HepG2 (cell line): ENCODE results near the gene SPATA12. TPM values are rescaled to one million over a fixed set of nuclear protein-coding genes. Genes with fewer than 3 reads are reported as not detected.

ENCODE experiments used
- ATAC-seq: fragments of 200-7000 bp; cut with Tn5 transposase; 3 replicates; pipeline ENCODE4 v1.9.1; 2020; ENCODE audit warnings: mild to moderate bottlenecking, moderate library complexity
- BruUV-seq: library from RNA; stranded (reverse); fragments of 400-500 nt; replicated peaks from 2 replicates; lab custom pipeline; 2021; lab: Mats Ljungman, UMichigan
- CTCF ChIA-PET: fragments of 300-600 bp; formaldehyde crosslinking; extraction: SDS; loops from one replicate; lab custom pipeline; 2021; ENCODE audit warnings: low total read pairs, inconsistent platforms, low intra/inter-chr PET ratio; lab: Yijun Ruan, JAX
- POLR2A ChIA-PET: fragments of 350-600 bp; sonication (Branson Sonifier 250); formaldehyde crosslinking; loops from one replicate; lab custom pipeline; 2020; ENCODE audit warnings: antibody characterized with exemption, inconsistent platforms; lab: Yijun Ruan, JAX
- DNase-seq: peaks from one replicate; pipeline ENCODE4 v3.0.0-alpha.2; 2015; ENCODE audit warnings: low spot score
- FAIRE-seq: peaks from 3 replicates; lab custom pipeline; 2011; peaks lifted over from hg19 to GRCh38; lab: Jason Lieb, UNC
- H2AFZ ChIP-seq: one replicate; pipeline ENCODE4 v1.6.1; 2011; ENCODE audit warnings: low read length, inconsistent platforms
- H3K27ac ChIP-seq: fragments of 300-600 bp; 3 replicates; pipeline ENCODE4 v1.8.0; 2011; ENCODE audit warnings: mixed run types, mild to moderate bottlenecking, mixed read lengths, low read length, inconsistent platforms; ENCODE audit not compliant: insufficient read depth; ENCODE audit errors: extremely low read length
- H3K27me3 ChIP-seq, 2 experiments: fragments of 200-600 bp in 1 of 2; 2 replicates in 1 of 2; 3 replicates in 1 of 2; pipeline versions ENCODE4 v1.6.0 to v1.8.0; 2011; ENCODE audit warnings: low read length in 2 of 2, mild to moderate bottlenecking in 2 of 2, moderate library complexity in 2 of 2, inconsistent platforms in 1 of 2; ENCODE audit not compliant: insufficient read depth in 2 of 2, control insufficient read depth in 1 of 2
- H3K36me3 ChIP-seq, 2 experiments: fragments of 200-600 bp in 1 of 2; replicated peaks in 1 of 2; 2 replicates in 1 of 2; 3 replicates in 1 of 2; pipeline versions ENCODE4 v1.5.1 to v1.8.0; 2011; ENCODE audit warnings: low read length in 2 of 2, inconsistent platforms in 1 of 2; ENCODE audit not compliant: insufficient read depth in 2 of 2, control insufficient read depth in 1 of 2
- H3K4me1 ChIP-seq: 2 replicates; pipeline ENCODE4 v1.5.1; 2012; ENCODE audit warnings: low read length, inconsistent platforms; ENCODE audit not compliant: insufficient read depth
- H3K4me2 ChIP-seq: 2 replicates; pipeline ENCODE4 v1.6.0; 2011; ENCODE audit warnings: low read depth, low read length, inconsistent platforms
- H3K4me3 ChIP-seq, 3 experiments: fragments of 200-600 bp in 1 of 3; sonication (generic), shearing (Covaris generic) in 1 of 3; replicated peaks in 1 of 3; 2 replicates each; pipeline ENCODE4 v1.5.1; 2011 to 2016; ENCODE audit warnings: low read length in 3 of 3, inconsistent platforms in 2 of 3, low read depth in 2 of 3, mild to moderate bottlenecking in 2 of 3, control low read depth in 1 of 3, mixed read lengths in 1 of 3; ENCODE audit not compliant: insufficient read depth in 1 of 3
- H3K79me2 ChIP-seq: one replicate; pipeline ENCODE4 v1.6.1; 2011; ENCODE audit warnings: low read length, inconsistent platforms; ENCODE audit not compliant: insufficient read depth
- H3K9ac ChIP-seq: 2 replicates; pipeline ENCODE4 v1.6.0; 2011; ENCODE audit warnings: mild to moderate bottlenecking, low read depth, low read length, inconsistent platforms; ENCODE audit not compliant: insufficient read depth
- H3K9me3 ChIP-seq: 2 replicates; pipeline ENCODE4 v1.5.1; 2012; ENCODE audit warnings: mild to moderate bottlenecking, low read length
- H4K20me1 ChIP-seq: 2 replicates; pipeline ENCODE4 v1.6.0; 2011; ENCODE audit warnings: inconsistent platforms, mild to moderate bottlenecking, low read length, moderate library complexity; ENCODE audit not compliant: insufficient read depth
- PCBP1 ChIP-seq: fragments of 200-400 bp; formaldehyde crosslinking; IDR thresholded peaks from 2 replicates; pipeline ENCODE4 v1.6.1; 2017; ENCODE audit warnings: mild to moderate bottlenecking, low read depth, low read length, borderline replicate concordance
- ZNF275 ChIP-seq: sonication (generic); formaldehyde crosslinking; IDR thresholded peaks from 2 replicates; pipeline ENCODE4 v1.8.0; 2022; ENCODE audit warnings: missing genetic modification reagents, mild to moderate bottlenecking, inconsistent platforms, borderline replicate concordance
- WGBS: methylation state at CpG from one replicate; pipeline ENCODE4 v1.1.6; 2017; ENCODE audit warnings: low lambda C conversion rate; 5-methylcytosine and 5-hydroxymethylcytosine counted together
- in situ Hi-C: cut with HindIII; loops from 2 replicates; pipeline ENCODE4 v1.10.0; 2017; ENCODE audit warnings: low pct_unique_long_range_greater_than_20kb; ENCODE audit not compliant: extremely low pct_ligation_motif_present
- intact Hi-C: fragments of 100-400 bp; cut with micrococcal nuclease; formaldehyde crosslinking; loops from one replicate; pipeline ENCODE4 v1.10.0; 2022; ENCODE audit not compliant: unreplicated experiment
- polyA plus RNA-seq, 8 experiments: library from polyadenylated mRNA; depleted of rRNA in 3 of 8; stranded (reverse) in 7 of 8; unstranded in 1 of 8; fragments of >200 nt; fragmentation: Illumina TruSeq in 4 of 8; extraction: Trizol in 4 of 8; gene quantifications; 2 replicates each; pipeline versions ENCODE4 v1.2.1 to v1.2.3, GENCODE V29; 2011 to 2016; ENCODE audit warnings: low read depth in 4 of 8, missing spikeins in 1 of 8, mixed read lengths in 1 of 8; ENCODE audit not compliant: insufficient read depth in 1 of 8
- total RNA-seq, 5 experiments: library from RNA; depleted of rRNA; stranded (reverse); fragments of >200 nt; fragmentation: Illumina TruSeq; extraction: Trizol; gene quantifications; 2 replicates each; pipeline ENCODE4 v1.2.3, GENCODE V29; 2016; ENCODE audit warnings: low read depth in 1 of 5
- TF ChIP-seq, protein P1 (sequence below): sonication (generic); formaldehyde crosslinking; IDR thresholded peaks from 2 replicates; pipeline ENCODE4 v1.4.0; 2020; ENCODE audit warnings: missing genetic modification reagents

SPATA12 gene
- total and polyA plus RNA-seq, 2 of the 13 experiments (the other 11 are each of a cell fraction or from before 2014, with no cell fraction given): 0.09 to 0.25 TPM

DNA sequence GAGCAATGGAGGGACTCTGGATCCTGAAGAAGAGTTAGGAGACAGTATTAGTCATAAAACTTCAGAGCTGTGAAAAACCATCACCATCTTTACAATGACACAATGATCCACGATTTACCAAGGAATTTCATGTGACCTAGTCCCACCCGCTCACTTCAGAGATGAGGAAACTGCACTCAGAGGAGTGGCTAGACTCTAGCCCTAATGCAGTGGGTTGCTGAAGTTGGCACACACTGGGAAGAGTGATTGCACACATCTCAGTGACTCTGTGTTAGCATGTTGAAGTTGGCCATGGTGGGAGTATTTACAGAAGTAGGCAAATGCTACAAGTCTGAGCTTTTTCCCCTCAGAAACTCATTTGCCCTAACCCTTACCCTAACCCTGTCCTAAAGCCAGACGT lies 35.2 kb upstream of the SPATA12 start:
- Histone ChIP-seq H3K79me2 (no peaks in the 10 kb centered on the region), H3K36me3 (peaks cover 2 to 3% of the 10 kb centered on the region in 2 experiments; a peak in 1 of 5 replicates), H3K4me2 (no peak overlapping the region), H4K20me1 (no peaks in the 10 kb centered on the region), H3K9ac (no peak overlapping the region), H3K4me3 (no peak overlapping the region), H3K27ac (no peak overlapping the region), H3K27me3 (no peaks in the 10 kb centered on the region), H3K4me1 (peaks cover 10% of the 10 kb centered on the region), H2AFZ (no peak overlapping the region), H3K9me3 (no peaks in the 10 kb centered on the region)
- intact Hi-C loops (loop anchor here (10.0 kb wide), 1 partner anchor 950 kb away; no protein-coding TSS in a partner anchor), in situ Hi-C loops (no loop called here)
- DNase-seq (no peak), ATAC-seq (no peak), FAIRE-seq (no peak)
- TF ChIP-seq ZNF275 (CRISPR knock-in tag) (no peak), PCBP1 (no peak)
- TF ChIP-seq, protein P1, sequence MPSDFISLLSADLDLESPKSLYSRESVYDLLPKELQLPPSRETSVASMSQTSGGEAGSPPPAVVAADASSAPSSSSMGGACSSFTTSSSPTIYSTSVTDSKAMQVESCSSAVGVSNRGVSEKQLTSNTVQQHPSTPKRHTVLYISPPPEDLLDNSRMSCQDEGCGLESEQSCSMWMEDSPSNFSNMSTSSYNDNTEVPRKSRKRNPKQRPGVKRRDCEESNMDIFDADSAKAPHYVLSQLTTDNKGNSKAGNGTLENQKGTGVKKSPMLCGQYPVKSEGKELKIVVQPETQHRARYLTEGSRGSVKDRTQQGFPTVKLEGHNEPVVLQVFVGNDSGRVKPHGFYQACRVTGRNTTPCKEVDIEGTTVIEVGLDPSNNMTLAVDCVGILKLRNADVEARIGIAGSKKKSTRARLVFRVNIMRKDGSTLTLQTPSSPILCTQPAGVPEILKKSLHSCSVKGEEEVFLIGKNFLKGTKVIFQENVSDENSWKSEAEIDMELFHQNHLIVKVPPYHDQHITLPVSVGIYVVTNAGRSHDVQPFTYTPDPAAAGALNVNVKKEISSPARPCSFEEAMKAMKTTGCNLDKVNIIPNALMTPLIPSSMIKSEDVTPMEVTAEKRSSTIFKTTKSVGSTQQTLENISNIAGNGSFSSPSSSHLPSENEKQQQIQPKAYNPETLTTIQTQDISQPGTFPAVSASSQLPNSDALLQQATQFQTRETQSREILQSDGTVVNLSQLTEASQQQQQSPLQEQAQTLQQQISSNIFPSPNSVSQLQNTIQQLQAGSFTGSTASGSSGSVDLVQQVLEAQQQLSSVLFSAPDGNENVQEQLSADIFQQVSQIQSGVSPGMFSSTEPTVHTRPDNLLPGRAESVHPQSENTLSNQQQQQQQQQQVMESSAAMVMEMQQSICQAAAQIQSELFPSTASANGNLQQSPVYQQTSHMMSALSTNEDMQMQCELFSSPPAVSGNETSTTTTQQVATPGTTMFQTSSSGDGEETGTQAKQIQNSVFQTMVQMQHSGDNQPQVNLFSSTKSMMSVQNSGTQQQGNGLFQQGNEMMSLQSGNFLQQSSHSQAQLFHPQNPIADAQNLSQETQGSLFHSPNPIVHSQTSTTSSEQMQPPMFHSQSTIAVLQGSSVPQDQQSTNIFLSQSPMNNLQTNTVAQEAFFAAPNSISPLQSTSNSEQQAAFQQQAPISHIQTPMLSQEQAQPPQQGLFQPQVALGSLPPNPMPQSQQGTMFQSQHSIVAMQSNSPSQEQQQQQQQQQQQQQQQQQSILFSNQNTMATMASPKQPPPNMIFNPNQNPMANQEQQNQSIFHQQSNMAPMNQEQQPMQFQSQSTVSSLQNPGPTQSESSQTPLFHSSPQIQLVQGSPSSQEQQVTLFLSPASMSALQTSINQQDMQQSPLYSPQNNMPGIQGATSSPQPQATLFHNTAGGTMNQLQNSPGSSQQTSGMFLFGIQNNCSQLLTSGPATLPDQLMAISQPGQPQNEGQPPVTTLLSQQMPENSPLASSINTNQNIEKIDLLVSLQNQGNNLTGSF: no peak
- no TSS peak for BruUV-seq
- ChIA-PET POLR2A (no interaction called here), CTCF (no interaction called here)
- 85% methylated on average over 3 of the region's 3 CpGs for WGBS
